K562 (cell line): ENCODE results near the gene OGFR. TPM values are rescaled to one million over a fixed set of nuclear protein-coding genes. Genes with fewer than 3 reads are reported as not detected.
A peak's percentile ranks its signal among the peaks of the same experiment; 100 is the strongest.

Experiments used
- ASH1L ChIP-seq: fragments of 450-650 bp; IDR thresholded peaks from 2 replicates; pipeline ENCODE4 v1.6.1; 2018; ENCODE audit warnings: borderline replicate concordance, mild to moderate bottlenecking, low read depth; ENCODE audit not compliant: partially characterized antibody
- BRD9 ChIP-seq: fragments of 450-650 bp; IDR thresholded peaks from 2 replicates; pipeline ENCODE4 v1.6.1; 2018; ENCODE audit warnings: low read depth; ENCODE audit not compliant: partially characterized antibody
- CCNT2 ChIP-seq: IDR thresholded peaks from 2 replicates; pipeline ENCODE4 v1.6.1; 2011; ENCODE audit warnings: borderline replicate concordance, low read depth, mild to moderate bottlenecking, moderate library complexity, mixed read lengths, low read length; ENCODE audit not compliant: insufficient read length; ENCODE audit errors: extremely low read depth
- EWSR1 ChIP-seq: fragments of 450-650 bp; IDR thresholded peaks from 2 replicates; pipeline ENCODE4 v1.6.1; 2018; ENCODE audit warnings: borderline replicate concordance, mild to moderate bottlenecking, low read depth, moderate library complexity; ENCODE audit not compliant: partially characterized antibody
- FUS ChIP-seq: fragments of 200-400 bp; formaldehyde crosslinking; optimal IDR thresholded peaks from 2 replicates; pipeline ENCODE3; 2017; ENCODE audit warnings: low read depth, low read length
- L3MBTL2 ChIP-seq: fragments of 450-650 bp; IDR thresholded peaks from 2 replicates; pipeline ENCODE4 v1.6.1; 2016; ENCODE audit warnings: mild to moderate bottlenecking, moderate library complexity
- MIER1 ChIP-seq: fragments of 450-650 bp; IDR thresholded peaks from 2 replicates; pipeline ENCODE4 v1.6.1; 2016; ENCODE audit warnings: antibody characterized with exemption, mild to moderate bottlenecking, low read depth
- NCOA4 ChIP-seq: fragments of 450-650 bp; IDR thresholded peaks from 2 replicates; pipeline ENCODE4 v1.6.1; 2018; ENCODE audit warnings: mild to moderate bottlenecking; ENCODE audit not compliant: partially characterized antibody
- NR2F6 ChIP-seq: fragments of 450-650 bp; formaldehyde crosslinking; IDR thresholded peaks from 2 replicates; pipeline ENCODE4 v1.4.0; 2020; ENCODE audit warnings: mild to moderate bottlenecking
- PTTG1 ChIP-seq: fragments of 450-650 bp; IDR thresholded peaks from 2 replicates; pipeline ENCODE4 v1.6.1; 2016; ENCODE audit warnings: low read depth, mild to moderate bottlenecking, missing genetic modification characterization, missing compliant biosample characterization
- SMAD2 ChIP-seq: fragments of 150-350 bp; IDR thresholded peaks from 2 replicates; pipeline ENCODE4 v1.6.1; 2014; ENCODE audit warnings: low read depth, mild to moderate bottlenecking, low read length
- SMARCC2 ChIP-seq: fragments of 450-650 bp; IDR thresholded peaks from 2 replicates; pipeline ENCODE4 v1.6.1; 2017; ENCODE audit warnings: antibody characterized with exemption, moderate library complexity, mild to moderate bottlenecking, low read depth
- SNIP1 ChIP-seq: fragments of 450-650 bp; IDR thresholded peaks from 2 replicates; pipeline ENCODE4 v1.7.1; 2017; ENCODE audit warnings: low read depth, mild to moderate bottlenecking
- SOX6 ChIP-seq: fragments of 450-650 bp; IDR thresholded peaks from 2 replicates; pipeline ENCODE4 v1.6.1; 2014; ENCODE audit warnings: mild to moderate bottlenecking
- SPI1 ChIP-seq: IDR thresholded peaks from 2 replicates; pipeline ENCODE4 v1.6.1; 2011; ENCODE audit warnings: low read depth, low read length, control low read depth, borderline replicate concordance
- TAF1 ChIP-seq: IDR thresholded peaks from 2 replicates; pipeline ENCODE4 v1.6.1; 2011; ENCODE audit warnings: mild to moderate bottlenecking, low read length, moderate library complexity; ENCODE audit not compliant: insufficient read depth, control insufficient read depth, severe bottlenecking; ENCODE audit errors: extremely low read depth
- TEAD2 ChIP-seq: fragments of 450-650 bp; IDR thresholded peaks from 2 replicates; pipeline ENCODE4 v1.6.1; 2016; ENCODE audit warnings: missing genetic modification characterization, control low read depth, missing compliant biosample characterization
- U2AF2 ChIP-seq: fragments of 200-400 bp; formaldehyde crosslinking; optimal IDR thresholded peaks from 2 replicates; pipeline ENCODE3; 2017; ENCODE audit warnings: low read depth, mild to moderate bottlenecking, low read length
- ZNF696 ChIP-seq: fragments of 250-450 bp; sonication (Bioruptor Pico); conservative IDR thresholded peaks from 2 replicates; pipeline ENCODE4 v1.4.0; 2020; ENCODE audit warnings: mild to moderate bottlenecking, moderate library complexity
- ZNF699 ChIP-seq: fragments of 250-450 bp; sonication (Bioruptor Pico); IDR thresholded peaks from 2 replicates; pipeline ENCODE4 v1.8.0; 2021; ENCODE audit warnings: mild to moderate bottlenecking, moderate library complexity; ENCODE audit not compliant: insufficient replicate concordance
- ZNF780A ChIP-seq: fragments of 250-450 bp; sonication (Bioruptor Pico); IDR thresholded peaks from 2 replicates; pipeline ENCODE4 v1.5.0; 2021; ENCODE audit warnings: mild to moderate bottlenecking
- ZNF785 ChIP-seq: fragments of 250-450 bp; sonication (Bioruptor Pico); IDR thresholded peaks from 2 replicates; pipeline ENCODE4 v1.4.0; 2020; ENCODE audit warnings: mild to moderate bottlenecking
- polyA plus RNA-seq, 8 experiments: library from polyadenylated mRNA; depleted of rRNA in 4 of 8; stranded (reverse) in 5 of 8; unstranded in 3 of 8; fragments of >200 nt; fragmentation: Nextera tagmentation in 2 of 8; fragmentation: Illumina TruSeq in 1 of 8; extraction: Ambion mirVana in 2 of 8; extraction: Trizol in 1 of 8; gene quantifications; 2 replicates each; pipeline versions ENCODE4 v1.2.1 to v1.2.3, GENCODE V29; 2011 to 2014; ENCODE audit warnings: inconsistent platforms in 1 of 8, missing spikeins in 1 of 8
- total RNA-seq, 7 experiments: library from RNA; depleted of rRNA in 6 of 7; stranded (reverse); fragments of >200 nt in 6 of 7; fragmentation: Illumina TruSeq in 2 of 7; extraction: Trizol in 2 of 7; gene quantifications; 2 replicates each; pipeline versions ENCODE4 v1.2.1 to v1.2.3, GENCODE V29; 2011 to 2021; ENCODE audit warnings: low replicate concordance in 1 of 7
- TF ChIP-seq, protein P1 (sequence below): fragments of 150-350 bp; conservative IDR thresholded peaks from 2 replicates; pipeline ENCODE4 v1.6.1; 2014; ENCODE audit warnings: low read length
- TF ChIP-seq, protein P2 (sequence below): fragments of 250-450 bp; sonication (Bioruptor Pico); IDR thresholded peaks from 2 replicates; pipeline ENCODE4 v1.5.0; 2021

The OGFR gene
- total and polyA plus RNA-seq, 9 of the 15 experiments (the other 6 are each of a cell fraction or from before 2014, with no cell fraction given) = 0.39 to 56.3 (median 17.5) TPM

DNA sequence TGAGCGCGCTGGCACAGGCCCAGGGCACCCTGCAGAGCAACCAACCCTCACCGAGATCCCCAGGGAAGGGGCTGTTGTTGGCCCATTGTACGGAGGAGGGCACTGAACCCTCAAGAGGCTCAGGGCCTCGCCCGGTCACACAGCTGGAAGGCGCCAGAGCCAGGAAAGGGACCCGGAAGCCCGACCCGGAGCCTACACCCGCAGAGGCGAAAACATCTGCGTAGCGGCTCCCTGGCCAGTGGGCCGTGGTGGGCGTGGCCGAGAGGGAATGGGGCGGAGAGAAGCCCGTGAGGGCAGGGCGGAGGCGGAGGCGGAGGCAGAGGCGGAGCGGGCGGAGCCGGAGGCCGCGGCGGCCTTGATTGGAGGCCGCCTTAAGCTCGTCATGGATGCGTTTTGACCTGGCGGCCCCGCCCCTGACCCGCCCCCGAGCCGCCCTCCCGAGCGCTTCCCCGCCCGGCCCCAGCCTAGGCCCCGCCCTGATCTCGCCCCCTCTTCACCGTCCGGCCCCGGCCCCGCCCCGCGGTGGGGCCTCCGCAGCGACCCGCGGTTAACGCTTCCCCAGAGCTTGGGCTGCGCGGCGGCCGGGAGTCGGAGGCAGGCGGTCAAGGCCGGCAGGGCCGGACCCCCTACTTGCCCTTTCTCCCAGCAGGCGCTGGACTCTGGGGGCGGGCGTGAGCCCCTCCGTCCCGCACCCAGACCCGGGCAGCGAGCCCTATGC, 10.5 kb upstream of the OGFR start (continued):
- no peak for TF ChIP-seq NR2F6
- no peak for TF ChIP-seq EWSR1
- TF ChIP-seq SMAD2 = no peak
- TF ChIP-seq CCNT2 = peak; percentile 96
- no peak for TF ChIP-seq SOX6
- no peak for TF ChIP-seq SNIP1
- no peak for TF ChIP-seq ASH1L
- TF ChIP-seq FUS = no peak
- TF ChIP-seq TEAD2 (tag) = no peak
- no peak for TF ChIP-seq BRD9
- no peak for TF ChIP-seq ZNF780A (CRISPR knock-in tag)
- TF ChIP-seq PTTG1 (tag) = no peak
- TF ChIP-seq NCOA4 = no peak
- TF ChIP-seq L3MBTL2 = 0 out of 2 replicates have a peak, but pooled peaks have one; percentile 4
- TF ChIP-seq, protein P1, sequence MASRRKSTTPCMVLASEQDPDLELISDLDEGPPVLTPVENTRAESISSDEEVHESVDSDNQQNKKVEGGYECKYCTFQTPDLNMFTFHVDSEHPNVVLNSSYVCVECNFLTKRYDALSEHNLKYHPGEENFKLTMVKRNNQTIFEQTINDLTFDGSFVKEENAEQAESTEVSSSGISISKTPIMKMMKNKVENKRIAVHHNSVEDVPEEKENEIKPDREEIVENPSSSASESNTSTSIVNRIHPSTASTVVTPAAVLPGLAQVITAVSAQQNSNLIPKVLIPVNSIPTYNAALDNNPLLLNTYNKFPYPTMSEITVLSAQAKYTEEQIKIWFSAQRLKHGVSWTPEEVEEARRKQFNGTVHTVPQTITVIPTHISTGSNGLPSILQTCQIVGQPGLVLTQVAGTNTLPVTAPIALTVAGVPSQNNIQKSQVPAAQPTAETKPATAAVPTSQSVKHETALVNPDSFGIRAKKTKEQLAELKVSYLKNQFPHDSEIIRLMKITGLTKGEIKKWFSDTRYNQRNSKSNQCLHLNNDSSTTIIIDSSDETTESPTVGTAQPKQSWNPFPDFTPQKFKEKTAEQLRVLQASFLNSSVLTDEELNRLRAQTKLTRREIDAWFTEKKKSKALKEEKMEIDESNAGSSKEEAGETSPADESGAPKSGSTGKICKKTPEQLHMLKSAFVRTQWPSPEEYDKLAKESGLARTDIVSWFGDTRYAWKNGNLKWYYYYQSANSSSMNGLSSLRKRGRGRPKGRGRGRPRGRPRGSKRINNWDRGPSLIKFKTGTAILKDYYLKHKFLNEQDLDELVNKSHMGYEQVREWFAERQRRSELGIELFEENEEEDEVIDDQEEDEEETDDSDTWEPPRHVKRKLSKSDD = no peak
- TF ChIP-seq ZNF699 = no peak
- no peak for TF ChIP-seq SPI1
- TF ChIP-seq SMARCC2 = no peak
- TF ChIP-seq, protein P2, sequence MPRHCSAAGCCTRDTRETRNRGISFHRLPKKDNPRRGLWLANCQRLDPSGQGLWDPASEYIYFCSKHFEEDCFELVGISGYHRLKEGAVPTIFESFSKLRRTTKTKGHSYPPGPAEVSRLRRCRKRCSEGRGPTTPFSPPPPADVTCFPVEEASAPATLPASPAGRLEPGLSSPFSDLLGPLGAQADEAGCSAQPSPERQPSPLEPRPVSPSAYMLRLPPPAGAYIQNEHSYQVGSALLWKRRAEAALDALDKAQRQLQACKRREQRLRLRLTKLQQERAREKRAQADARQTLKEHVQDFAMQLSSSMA = no peak
- peak; percentile 87 for TF ChIP-seq TAF1
- TF ChIP-seq MIER1 = no peak
- no peak for TF ChIP-seq ZNF785 (CRISPR knock-in tag)
- no peak for TF ChIP-seq ZNF696
- no peak for TF ChIP-seq U2AF2
